Stomach (tissue), 4 donors: ENCODE results near the gene NLK.

Experiments
- CTCF ChIP-seq, 7 experiments: fragments of 450-650 bp in 4 of 7; fragments of 200-600 bp in 3 of 7; sonication (generic) in 3 of 7; IDR thresholded peaks; one replicate each; pipeline ENCODE4 v1.5.1; 2016 to 2019; ENCODE audit warnings: antibody characterized with exemption in 7 of 7, control low read depth in 2 of 7, mild to moderate bottlenecking in 1 of 7
- EP300 ChIP-seq: sonication (generic); formaldehyde crosslinking; IDR thresholded peaks from one replicate; pipeline ENCODE4 v1.6.1; 2017; ENCODE audit warnings: antibody characterized with exemption
- POLR2AphosphoS5 ChIP-seq, 3 donors: sonication (generic); formaldehyde crosslinking; IDR thresholded peaks; one replicate each; pipeline ENCODE4 v1.6.1; 2016; ENCODE audit warnings: antibody characterized with exemption in 3 of 3

- TF ChIP-seq EP300 (no peak), CTCF (IDR thresholded peaks at IDR 0.05) (no peak), POLR2AphosphoS5 (IDR thresholded peaks at IDR 0.05) (no peak)
These were observed 102.9 kb downstream of the NLK start for GRCh38 chr17:28145348-28145747.
